Medulla oblongata (tissue), 1 donor: Measurements from ENCODE around the gene PLCB1.

Experiments
- DNase-seq: peaks from one replicate; pipeline ENCODE4 v3.0.0-alpha.2; 2015; ENCODE audit errors: extremely low spot score

The PLCB1 gene

DNA sequence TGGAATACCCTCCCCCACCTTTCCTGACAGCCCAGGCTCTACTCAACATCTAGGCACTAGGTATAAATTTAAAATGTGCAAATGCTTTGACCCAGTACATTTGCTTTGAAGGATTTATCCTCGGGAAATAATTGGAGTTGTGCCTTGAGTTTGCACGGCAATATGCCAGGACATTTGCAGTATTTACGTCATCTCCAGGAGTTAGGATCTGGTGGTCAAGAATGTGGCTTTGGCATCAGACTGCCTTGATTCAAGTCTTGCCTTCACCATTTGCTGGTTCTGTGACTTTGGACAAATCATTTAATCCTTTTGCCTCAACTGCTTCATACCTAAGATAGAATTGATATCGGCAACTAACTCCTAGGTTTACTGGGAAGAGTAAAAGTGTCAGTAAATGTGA, 169.6 kb downstream of the PLCB1 start:
- peak; percentile 41 for DNase-seq

DNA sequence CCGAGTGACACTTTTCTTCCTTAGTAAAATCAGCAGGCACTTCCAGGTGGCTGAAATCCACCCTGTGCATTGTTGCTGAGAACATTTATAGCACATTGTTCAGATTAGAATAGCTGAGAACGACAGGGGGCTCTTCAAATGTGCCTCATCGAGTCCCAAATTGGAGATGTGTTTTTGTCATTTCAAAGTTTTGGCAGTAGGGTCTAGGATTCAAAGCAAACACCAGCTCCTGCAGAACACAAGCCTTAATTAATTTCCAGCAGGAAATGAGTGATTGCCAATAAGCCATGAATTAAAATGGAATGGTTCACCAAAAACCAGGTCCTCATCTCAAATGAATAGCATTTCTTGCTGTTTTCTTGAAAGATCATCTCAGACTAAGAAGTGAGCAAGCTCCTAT, 171.6 kb downstream of the PLCB1 start:
- DNase-seq: no peak

GRCh38 chr20:8304124-8304816, 172.2 kb downstream of the PLCB1 start:
- DNase-seq: no peak

- no peak for DNase-seq
Measured at GRCh38 chr20:8305449-8305978, 173.4 kb downstream of the PLCB1 start.

DNA sequence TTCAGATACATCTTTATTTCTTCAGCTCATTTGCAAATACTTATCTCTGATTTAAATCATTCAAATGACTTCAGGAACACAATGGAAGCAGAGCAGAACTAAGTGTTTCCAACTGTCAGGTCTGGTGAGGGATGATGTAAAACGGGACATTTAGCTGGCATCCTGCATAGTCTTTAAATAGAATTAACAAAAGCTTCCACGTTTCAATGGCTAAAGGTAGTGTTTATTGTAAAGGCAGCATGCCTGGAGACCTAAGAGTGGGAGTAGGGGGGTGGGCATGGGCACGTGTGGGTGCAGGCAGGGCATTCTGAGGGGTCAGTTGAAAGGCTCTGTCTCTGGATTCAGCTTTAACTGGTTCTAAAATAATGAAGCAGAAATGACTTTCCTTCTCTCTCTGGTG, 174.9 kb downstream of the PLCB1 start:
- DNase-seq: no peak

GRCh38 chr20:8309634-8310033, 177.6 kb downstream of the PLCB1 start:
- peak; percentile 51 for DNase-seq

GRCh38 chr20:8310618-8311017, 178.6 kb downstream of the PLCB1 start:
- DNase-seq: no peak

GRCh38 chr20:8313073-8313472, 181.0 kb downstream of the PLCB1 start:
- DNase-seq: no peak

GRCh38 chr20:8315639-8316573, 183.8 kb downstream of the PLCB1 start:
- no peak for DNase-seq

GRCh38 chr20:8317448-8317847, 185.4 kb downstream of the PLCB1 start:
- no peak for DNase-seq

DNA sequence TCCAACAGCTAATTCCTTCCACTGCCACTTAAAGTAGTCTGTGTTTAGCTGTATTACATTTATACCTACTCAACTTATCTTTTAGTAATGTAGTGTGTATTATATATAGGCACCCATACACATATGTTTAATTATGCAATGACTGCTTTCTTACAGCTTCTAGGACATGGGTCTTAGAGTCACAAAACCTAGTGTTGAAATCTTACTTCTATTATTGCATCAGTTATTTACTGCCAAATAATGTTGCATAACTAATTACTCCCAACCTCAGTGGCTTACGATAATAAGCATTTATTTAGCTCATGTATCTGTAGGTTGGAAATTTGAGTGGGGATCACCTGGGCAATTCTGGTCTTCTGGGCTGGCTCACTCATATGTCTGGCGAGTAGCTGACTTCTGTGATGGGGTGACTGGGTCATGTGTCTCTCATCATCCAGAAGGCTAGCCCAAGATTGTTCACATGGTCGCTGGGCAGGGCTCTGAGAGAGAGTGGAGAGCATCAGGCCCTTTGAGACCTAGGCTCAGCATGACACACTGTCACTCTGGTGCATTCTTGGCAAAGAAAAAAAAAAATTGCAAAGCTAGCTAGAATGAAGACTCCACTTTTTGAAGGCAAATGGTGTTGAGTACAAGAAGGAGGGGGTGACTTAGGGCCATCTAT, 187.0 kb downstream of the PLCB1 start:
- no peak for DNase-seq

GRCh38 chr20:8320306-8320705, 188.2 kb downstream of the PLCB1 start:
- DNase-seq: no peak

- no peak for DNase-seq
Measured at GRCh38 chr20:8321001-8321400, 188.9 kb downstream of the PLCB1 start.

DNA sequence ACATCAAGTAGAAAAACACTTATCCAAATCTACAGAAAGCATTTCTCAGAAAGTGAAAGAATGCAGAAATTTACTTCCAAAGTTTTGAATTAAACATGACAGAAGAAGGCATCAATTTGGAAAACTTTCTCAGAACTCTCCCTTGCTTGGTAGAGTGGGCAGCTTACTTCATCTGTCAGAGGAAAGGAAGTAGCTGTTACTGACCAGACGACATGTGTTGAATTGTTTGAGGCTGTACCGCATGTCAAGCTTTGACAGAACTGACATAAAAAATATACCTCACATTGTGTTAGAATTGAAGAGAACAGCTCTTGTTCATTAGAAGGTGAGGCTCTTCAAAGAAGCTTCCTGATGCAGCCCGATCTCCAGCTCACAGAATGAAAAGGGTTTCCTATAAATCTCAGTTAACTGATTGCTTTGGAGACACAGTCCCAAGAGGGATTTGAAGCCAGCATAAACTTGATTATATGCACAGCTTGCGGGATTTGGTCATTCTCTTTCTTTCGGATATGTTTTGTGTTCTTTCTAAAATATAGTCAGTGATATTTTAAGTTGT, 190.7 kb downstream of the PLCB1 start:
- DNase-seq: no peak

DNA sequence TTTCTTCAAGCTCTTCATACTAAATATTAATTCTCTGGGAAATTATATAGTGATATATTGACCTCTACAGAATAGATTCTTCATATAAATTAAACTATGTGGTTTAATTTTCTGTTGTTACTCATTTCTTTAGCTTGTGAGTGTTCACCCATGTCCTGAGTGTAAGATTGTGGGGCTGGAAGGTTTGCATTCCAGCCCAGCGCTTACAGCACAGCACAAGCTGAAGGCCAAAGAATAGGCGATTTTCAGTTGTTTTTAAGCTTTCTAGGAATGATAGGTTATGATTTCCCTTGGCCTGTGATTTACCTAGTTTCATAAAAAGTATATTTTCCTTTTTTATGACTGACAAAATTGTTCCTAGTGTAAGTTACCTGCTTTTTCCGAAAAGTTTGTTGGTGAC, 194.1 kb downstream of the PLCB1 start:
- DNase-seq: no peak

DNA sequence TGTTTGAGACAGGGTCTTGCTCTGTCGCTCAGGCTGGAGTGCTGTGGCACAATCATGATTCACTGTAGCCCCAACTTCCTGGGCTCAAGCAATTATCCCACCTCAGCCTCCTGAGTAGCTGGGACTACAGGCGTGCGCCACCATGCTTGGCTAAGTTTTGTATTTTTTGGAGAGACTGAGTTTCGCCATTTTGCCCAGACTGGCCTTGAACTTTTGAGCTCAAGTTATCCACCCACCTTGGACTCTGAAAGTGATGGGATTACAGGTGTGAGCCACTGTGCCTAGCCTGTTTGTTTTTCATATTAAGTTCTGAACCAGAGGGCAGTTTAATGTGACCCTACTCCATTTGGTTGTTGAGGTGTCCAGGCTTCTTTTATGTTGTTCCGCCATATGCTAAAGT, 194.8 kb downstream of the PLCB1 start:
- DNase-seq: no peak

DNA sequence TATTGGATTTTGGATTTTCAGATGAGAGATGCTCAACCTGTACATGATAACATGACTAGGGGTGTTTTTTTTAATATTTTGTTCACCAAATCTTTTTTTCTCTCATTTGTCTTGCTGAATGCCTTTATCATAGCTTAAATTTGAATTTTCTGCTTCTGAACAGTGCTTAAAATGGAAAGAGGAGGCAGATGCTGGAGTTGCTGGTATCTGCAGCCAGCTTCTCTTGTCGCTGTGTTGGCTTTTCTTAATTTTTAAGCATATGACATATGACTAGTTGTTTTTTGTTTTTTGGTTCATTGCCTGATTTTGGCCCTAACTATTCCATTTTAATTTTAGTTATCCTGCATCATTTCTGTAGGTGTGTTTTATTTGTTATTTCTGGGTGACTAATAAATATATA, 196.1 kb downstream of the PLCB1 start:
- DNase-seq: no peak

DNA sequence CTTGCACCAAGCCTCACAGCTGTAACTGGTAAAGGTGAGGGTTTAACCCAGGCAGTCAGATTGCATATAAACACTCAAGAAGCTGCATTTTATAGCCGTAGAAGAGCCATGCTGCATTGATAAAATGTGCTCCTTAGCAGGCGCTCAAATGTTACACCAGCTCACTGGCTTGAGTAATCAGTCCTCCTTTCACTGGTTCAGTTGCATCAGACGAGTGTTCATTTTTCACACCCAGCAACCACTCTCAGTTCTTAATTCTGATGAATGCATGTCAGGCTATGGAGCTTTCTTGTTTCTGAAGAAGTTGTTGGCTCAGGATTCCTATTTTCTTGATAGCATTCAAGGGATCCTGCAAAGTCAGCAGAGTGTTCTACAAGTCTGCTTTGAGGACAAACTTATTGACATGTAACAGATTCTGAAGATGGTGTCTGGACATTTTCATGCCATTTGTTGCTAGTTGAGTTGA, 198.3 kb downstream of the PLCB1 start:
- no peak for DNase-seq

GRCh38 chr20:8330785-8331695, 199.0 kb downstream of the PLCB1 start:
- DNase-seq: no peak

GRCh38 chr20:8331740-8332412, 199.8 kb downstream of the PLCB1 start:
- no peak for DNase-seq
